Suppressor macrophage treated with lipopolysaccharide for 4 hours (primary cell): Measurements from ENCODE around the gene SLC22A4.

Source experiments
- DNase-seq: peaks from one replicate; pipeline ENCODE4 v3.0.0-alpha.2; 2020

The SLC22A4 gene

GRCh38 chr5:132300577-132301343 is 6.6 kb downstream of the SLC22A4 start:
- no peak for DNase-seq

GRCh38 chr5:132301344-132302271 is 7.4 kb downstream of the SLC22A4 start:
- peak; percentile 52 for DNase-seq

GRCh38 chr5:132302413-132302812 is 8.2 kb downstream of the SLC22A4 start:
- no peak for DNase-seq

GRCh38 chr5:132303589-132303988 is 9.4 kb downstream of the SLC22A4 start:
- no peak for DNase-seq

- no peak for DNase-seq
Measured at GRCh38 chr5:132305420-132305819, 11.2 kb downstream of the SLC22A4 start.

- no peak for DNase-seq
Measured at GRCh38 chr5:132308701-132309100, 14.5 kb downstream of the SLC22A4 start.

- no peak for DNase-seq
Measured at GRCh38 chr5:132309679-132310078, 15.5 kb downstream of the SLC22A4 start.

- no peak for DNase-seq
Measured at GRCh38 chr5:132310141-132310834, 16.1 kb downstream of the SLC22A4 start.

- no peak for DNase-seq
Measured at GRCh38 chr5:132313366-132313765, 19.2 kb downstream of the SLC22A4 start.

GRCh38 chr5:132313961-132314432 is 19.8 kb downstream of the SLC22A4 start:
- no peak for DNase-seq

- DNase-seq, result no peak
Measured at GRCh38 chr5:132315529-132316067, 21.4 kb downstream of the SLC22A4 start.

GRCh38 chr5:132319975-132320374 is 25.8 kb downstream of the SLC22A4 start:
- no peak for DNase-seq

- DNase-seq, result no peak
Measured at GRCh38 chr5:132321109-132321721, 27.0 kb downstream of the SLC22A4 start.

- no peak for DNase-seq
Measured at GRCh38 chr5:132322266-132322665, 28.1 kb downstream of the SLC22A4 start.

- DNase-seq, result no peak
Measured at GRCh38 chr5:132323202-132323601, 29.0 kb downstream of the SLC22A4 start.

GRCh38 chr5:132325691-132326090 is 31.5 kb downstream of the SLC22A4 start:
- no peak for DNase-seq

GRCh38 chr5:132327252-132327955 is 33.2 kb downstream of the SLC22A4 start:
- DNase-seq, result no peak

- DNase-seq, result no peak
Measured at GRCh38 chr5:132334812-132335211, 40.6 kb downstream of the SLC22A4 start.

- no peak for DNase-seq
Measured at GRCh38 chr5:132335402-132335801, 41.2 kb downstream of the SLC22A4 start.

- DNase-seq, result no peak
Measured at GRCh38 chr5:132339502-132339901, 45.3 kb downstream of the SLC22A4 start.

GRCh38 chr5:132342291-132343180 is 48.3 kb downstream of the SLC22A4 start:
- no peak for DNase-seq
